Neural cell (in vitro differentiated cells): ENCODE data around the gene RGL1.

Experiments
- RAD21 ChIP-seq: fragments of 450-650 bp; conservative IDR thresholded peaks from 2 replicates; pipeline ENCODE4 v1.6.1; 2014; ENCODE audit warnings: antibody characterized with exemption, mild to moderate bottlenecking, moderate library complexity
- TF ChIP-seq, protein P1 (sequence below): fragments of 450-650 bp; IDR thresholded peaks from 2 replicates; pipeline ENCODE4 v1.5.1; 2014; ENCODE audit warnings: antibody characterized with exemption, mild to moderate bottlenecking, moderate library complexity; ENCODE audit not compliant: poor library complexity, severe bottlenecking

DNA sequence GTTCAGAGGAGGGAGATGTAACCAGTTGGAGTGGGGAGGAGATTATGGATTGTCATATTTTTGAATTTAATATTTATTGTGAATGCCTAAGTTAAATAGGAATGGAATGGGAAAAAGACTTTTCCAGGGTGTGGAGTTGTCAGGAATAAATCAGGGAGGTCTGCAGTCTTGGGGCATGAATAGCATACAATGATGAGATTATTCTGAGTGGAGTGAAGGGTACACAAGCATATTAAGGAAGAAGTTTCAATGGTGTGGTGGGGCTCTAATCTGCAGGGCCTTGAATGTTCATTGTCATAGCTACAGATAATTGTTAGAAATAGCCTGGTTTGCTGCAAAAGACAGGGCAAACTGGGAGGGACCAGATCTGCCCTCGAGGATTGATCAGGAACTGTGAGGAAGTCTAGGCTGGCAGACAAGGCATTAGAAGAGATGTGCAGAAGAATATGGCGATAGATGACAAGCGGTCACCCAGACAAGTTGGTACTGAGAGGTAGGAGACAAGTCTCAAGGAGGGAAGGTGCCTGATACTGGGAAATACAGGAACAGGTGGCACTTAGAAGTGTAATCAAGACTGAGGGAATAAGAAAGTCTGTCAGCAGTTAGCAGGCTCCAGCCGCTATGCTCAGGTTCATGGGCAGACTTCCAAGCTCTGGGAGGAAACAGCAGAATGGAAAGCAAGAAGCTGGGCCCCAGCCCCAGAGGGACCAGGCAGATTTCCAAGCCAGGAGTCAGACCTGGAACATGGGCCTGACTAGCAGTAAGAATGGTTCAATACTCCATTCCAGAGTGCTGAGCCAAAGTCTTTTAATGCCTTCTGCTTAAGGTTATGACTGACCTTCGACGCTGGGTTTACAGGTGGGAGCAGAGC is 20.9 kb upstream of the RGL1 start:
- TF ChIP-seq, protein P1, sequence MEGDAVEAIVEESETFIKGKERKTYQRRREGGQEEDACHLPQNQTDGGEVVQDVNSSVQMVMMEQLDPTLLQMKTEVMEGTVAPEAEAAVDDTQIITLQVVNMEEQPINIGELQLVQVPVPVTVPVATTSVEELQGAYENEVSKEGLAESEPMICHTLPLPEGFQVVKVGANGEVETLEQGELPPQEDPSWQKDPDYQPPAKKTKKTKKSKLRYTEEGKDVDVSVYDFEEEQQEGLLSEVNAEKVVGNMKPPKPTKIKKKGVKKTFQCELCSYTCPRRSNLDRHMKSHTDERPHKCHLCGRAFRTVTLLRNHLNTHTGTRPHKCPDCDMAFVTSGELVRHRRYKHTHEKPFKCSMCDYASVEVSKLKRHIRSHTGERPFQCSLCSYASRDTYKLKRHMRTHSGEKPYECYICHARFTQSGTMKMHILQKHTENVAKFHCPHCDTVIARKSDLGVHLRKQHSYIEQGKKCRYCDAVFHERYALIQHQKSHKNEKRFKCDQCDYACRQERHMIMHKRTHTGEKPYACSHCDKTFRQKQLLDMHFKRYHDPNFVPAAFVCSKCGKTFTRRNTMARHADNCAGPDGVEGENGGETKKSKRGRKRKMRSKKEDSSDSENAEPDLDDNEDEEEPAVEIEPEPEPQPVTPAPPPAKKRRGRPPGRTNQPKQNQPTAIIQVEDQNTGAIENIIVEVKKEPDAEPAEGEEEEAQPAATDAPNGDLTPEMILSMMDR = no peak
- TF ChIP-seq RAD21 = no peak
